ENCODE results near the gene LAMC3. TPM values are rescaled to one million over a fixed set of nuclear protein-coding genes. Genes with fewer than 3 reads are reported as not detected.

LAMC3 gene
- total RNA-seq, 1 experiment from 2014 or later: 0.36 TPM

- Histone ChIP-seq H3K36me3 (ENCODE audit: control insufficient read depth, insufficient read depth, low read length) (no peaks in the 10 kb centered on the region), H3K9me3 (peaks cover 10% of the 10 kb centered on the region; the same call in 1 of the 2 replicates), H3K4me3 (ENCODE audit: low read depth, low read length) (no peak overlapping the region), H3K4me1 (no peaks in the 10 kb centered on the region), H3K27me3 (replicated peaks; ENCODE audit: control insufficient read depth, insufficient read depth, low read length) (no peaks in the 10 kb centered on the region)
- CTCF ChIA-PET: no interaction called here
- Mint-ChIP-seq H3K36me3 (ENCODE audit: insufficient read depth, unreplicated experiment) (peaks cover 14% of the 10 kb centered on the region), H3K4me1 (ENCODE audit: low read depth, unreplicated experiment) (no peaks in the 10 kb centered on the region), H3K9me3 (ENCODE audit: unreplicated experiment) (peaks cover 4% of the 10 kb centered on the region), H3K27ac (ENCODE audit: unreplicated experiment) (no peak overlapping the region), H3K4me3 (ENCODE audit: unreplicated experiment) (no peak overlapping the region), H3K27me3 (ENCODE audit: insufficient read depth, unreplicated experiment) (no peaks in the 10 kb centered on the region)
- DNase-seq: no peak
- intact Hi-C loops (cut with micrococcal nuclease; ENCODE audit: unreplicated experiment): no loop called here
- no peak for TF ChIP-seq CTCF (IDR thresholded peaks at IDR 0.05; ENCODE audit: insufficient read depth in 1 of 2, low read depth in 1 of 2, low read length in 1 of 2, severe bottlenecking in 1 of 2, unreplicated experiment in 1 of 2)
- no TSS peak for BruUV-seq (replicated peaks)
- POLR2A ChIA-PET: no interaction called here
Observed at GRCh38 chr9:130963916-130964315, 45.1 kb upstream of the LAMC3 start.

GRCh38 chr9:130965680-130966079, 43.3 kb upstream of the LAMC3 start:
- peaks cover 2% of the 10 kb centered on the region for H3K27me3 Mint-ChIP-seq (ENCODE audit: insufficient read depth, unreplicated experiment)
- ChIA-PET POLR2A (no interaction called here), CTCF (no interaction called here)
- no peaks in the 10 kb centered on the region for H3K9me3 Mint-ChIP-seq (ENCODE audit: unreplicated experiment)
- H3K4me1 ChIP-seq: no peaks in the 10 kb centered on the region
- H3K9me3 ChIP-seq: peaks cover 7% of the 10 kb centered on the region; the same call in 1 of the 2 replicates
- H3K36me3 Mint-ChIP-seq (ENCODE audit: insufficient read depth, unreplicated experiment): peaks cover 4% of the 10 kb centered on the region
- no TSS peak for BruUV-seq (replicated peaks)
- no peaks in the 10 kb centered on the region for H3K4me1 Mint-ChIP-seq (ENCODE audit: low read depth, unreplicated experiment)
- H3K27ac Mint-ChIP-seq (ENCODE audit: unreplicated experiment): no peak overlapping the region
- no peak overlapping the region for H3K4me3 ChIP-seq (ENCODE audit: low read depth, low read length)
- no peak for DNase-seq
- H3K36me3 ChIP-seq (ENCODE audit: control insufficient read depth, insufficient read depth, low read length): no peaks in the 10 kb centered on the region
- H3K4me3 Mint-ChIP-seq (ENCODE audit: unreplicated experiment): no peak overlapping the region
- intact Hi-C loops (cut with micrococcal nuclease; ENCODE audit: unreplicated experiment): no loop called here
- no peak for TF ChIP-seq CTCF (IDR thresholded peaks at IDR 0.05; ENCODE audit: insufficient read depth in 1 of 2, low read depth in 1 of 2, low read length in 1 of 2, severe bottlenecking in 1 of 2, unreplicated experiment in 1 of 2)
- H3K27me3 ChIP-seq (replicated peaks; ENCODE audit: control insufficient read depth, insufficient read depth, low read length): no peaks in the 10 kb centered on the region

GRCh38 chr9:130970052-130970451, 38.9 kb upstream of the LAMC3 start:
- TF ChIP-seq CTCF (IDR thresholded peaks at IDR 0.05; ENCODE audit: insufficient read depth in 1 of 2, low read depth in 1 of 2, low read length in 1 of 2, severe bottlenecking in 1 of 2, unreplicated experiment in 1 of 2): no peak
- no peak overlapping the region for H3K4me3 ChIP-seq (ENCODE audit: low read depth, low read length)
- intact Hi-C loops (cut with micrococcal nuclease; ENCODE audit: unreplicated experiment): no loop called here
- no peaks in the 10 kb centered on the region for H3K9me3 ChIP-seq
- H3K9me3 Mint-ChIP-seq (ENCODE audit: unreplicated experiment): no peaks in the 10 kb centered on the region
- no peaks in the 10 kb centered on the region for H3K4me1 ChIP-seq
- H3K27me3 Mint-ChIP-seq (ENCODE audit: insufficient read depth, unreplicated experiment): peaks cover 20% of the 10 kb centered on the region
- H3K4me3 Mint-ChIP-seq (ENCODE audit: unreplicated experiment): no peak overlapping the region
- no peak for DNase-seq
- ChIA-PET CTCF (no interaction called here), POLR2A (interaction anchor here (0.6 kb wide), 1 partner anchor 33 kb away, joined by 13 read pairs; no protein-coding TSS in a partner anchor)
- no TSS peak for BruUV-seq (replicated peaks)
- no peak overlapping the region for H3K27ac Mint-ChIP-seq (ENCODE audit: unreplicated experiment)
- H3K27me3 ChIP-seq (replicated peaks; ENCODE audit: control insufficient read depth, insufficient read depth, low read length): peaks cover 3% of the 10 kb centered on the region
- H3K36me3 ChIP-seq (ENCODE audit: control insufficient read depth, insufficient read depth, low read length): no peaks in the 10 kb centered on the region
- H3K36me3 Mint-ChIP-seq (ENCODE audit: insufficient read depth, unreplicated experiment): no peaks in the 10 kb centered on the region
- H3K4me1 Mint-ChIP-seq (ENCODE audit: low read depth, unreplicated experiment): no peaks in the 10 kb centered on the region
